Ectodermal cell (in vitro differentiated cells): ENCODE measurements around the gene FANK1.

Experiments used
- H3K27ac ChIP-seq: 2 replicates; pipeline ENCODE4 v1.7.0; 2013; ENCODE audit warnings: mild to moderate bottlenecking, low read depth, low read length; ENCODE audit not compliant: insufficient read depth, poor library complexity, severe bottlenecking
- H3K27me3 ChIP-seq: 2 replicates; pipeline ENCODE4 v1.7.0; 2013; ENCODE audit warnings: mild to moderate bottlenecking, low read length; ENCODE audit not compliant: insufficient read depth, control insufficient read depth, poor library complexity, severe bottlenecking
- H3K36me3 ChIP-seq: one replicate; pipeline ENCODE4 v1.7.0; 2013; ENCODE audit warnings: low read length; ENCODE audit not compliant: control insufficient read depth, insufficient read depth
- H3K4me1 ChIP-seq: one replicate; pipeline ENCODE4 v1.7.0; 2013; ENCODE audit warnings: low read length; ENCODE audit not compliant: control insufficient read depth, insufficient read depth
- H3K4me3 ChIP-seq: 2 replicates; pipeline ENCODE4 v1.7.0; 2013; ENCODE audit warnings: low read depth, low read length, control low read depth; ENCODE audit not compliant: insufficient read depth
- H3K9me3 ChIP-seq: 2 replicates; pipeline ENCODE4 v1.7.0; 2013; ENCODE audit warnings: mild to moderate bottlenecking, low read length, moderate library complexity; ENCODE audit not compliant: control insufficient read depth
- WGBS, 2 experiments: methylation state at CpG; one replicate each; pipeline ENCODE4 v1.1.7; 2013; ENCODE audit warnings: missing lambda C conversion rate in 2 of 2; 5-methylcytosine and 5-hydroxymethylcytosine counted together

FANK1 gene

DNA sequence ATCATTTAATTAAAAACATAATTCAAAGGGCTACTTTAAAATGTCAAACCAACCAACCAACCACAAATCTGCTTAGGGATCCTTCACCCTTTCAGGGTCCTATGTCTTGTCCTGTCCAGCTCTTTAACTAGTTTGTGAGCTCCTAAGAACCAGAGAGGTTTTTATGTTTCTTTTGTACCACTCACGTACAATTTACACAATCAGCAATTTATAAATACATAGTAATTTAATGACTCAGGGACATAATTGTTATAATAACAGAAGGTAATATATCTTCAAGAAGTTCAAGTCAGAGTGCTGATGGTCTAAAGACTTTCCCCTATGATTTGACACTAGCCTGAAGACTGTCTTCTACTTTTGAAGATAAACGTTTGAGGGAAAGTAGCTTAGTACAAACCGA lies 31.2 kb upstream of the FANK1 start:
- WGBS, 2 experiments = 93 to 97% methylated on average over 2 of the region's 3 CpGs
- Histone ChIP-seq H3K4me3 (no peak overlapping the region), H3K9me3 (no peaks in the 10 kb centered on the region), H3K36me3 (peaks cover 11% of the 10 kb centered on the region), H3K4me1 (no peaks in the 10 kb centered on the region), H3K27me3 (no peaks in the 10 kb centered on the region), H3K27ac (no peak overlapping the region)

DNA sequence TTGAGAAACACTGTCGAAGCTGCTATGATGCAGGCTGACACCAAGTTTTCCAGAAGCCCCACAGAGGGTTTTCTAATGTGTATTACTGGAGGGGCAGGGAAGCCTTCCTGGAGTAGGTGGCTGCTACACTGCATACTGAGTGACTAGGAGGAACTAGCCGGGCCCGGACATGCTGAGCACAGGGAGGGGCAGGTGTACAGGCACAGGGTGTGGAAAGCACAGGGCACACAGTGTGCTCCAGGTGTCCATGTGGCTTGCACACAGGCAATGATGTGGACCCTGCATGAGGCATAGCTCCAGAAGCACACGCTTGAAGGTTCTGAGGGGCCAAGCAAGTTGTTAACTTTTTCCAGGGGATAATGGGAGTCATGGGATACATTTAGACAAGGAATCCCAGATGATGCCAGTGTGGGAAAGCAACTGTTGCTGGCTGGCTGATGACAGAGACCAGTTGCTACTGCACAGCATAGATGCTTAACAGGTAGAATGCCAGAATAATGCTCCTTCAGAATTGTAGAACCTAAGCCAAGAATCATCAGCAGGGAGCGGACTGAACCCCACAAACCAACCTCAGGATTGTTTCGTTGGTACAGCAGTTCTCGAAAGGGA lies 29.8 kb upstream of the FANK1 start:
- no peaks in the 10 kb centered on the region for H3K9me3 ChIP-seq
- no peaks in the 10 kb centered on the region for H3K27me3 ChIP-seq
- no peaks in the 10 kb centered on the region for H3K4me1 ChIP-seq
- peaks cover 11% of the 10 kb centered on the region for H3K36me3 ChIP-seq
- WGBS, 2 experiments = 96% methylated on average over 7 of the region's 7 CpGs
- H3K4me3 ChIP-seq = no peak overlapping the region
- no peak overlapping the region for H3K27ac ChIP-seq

DNA sequence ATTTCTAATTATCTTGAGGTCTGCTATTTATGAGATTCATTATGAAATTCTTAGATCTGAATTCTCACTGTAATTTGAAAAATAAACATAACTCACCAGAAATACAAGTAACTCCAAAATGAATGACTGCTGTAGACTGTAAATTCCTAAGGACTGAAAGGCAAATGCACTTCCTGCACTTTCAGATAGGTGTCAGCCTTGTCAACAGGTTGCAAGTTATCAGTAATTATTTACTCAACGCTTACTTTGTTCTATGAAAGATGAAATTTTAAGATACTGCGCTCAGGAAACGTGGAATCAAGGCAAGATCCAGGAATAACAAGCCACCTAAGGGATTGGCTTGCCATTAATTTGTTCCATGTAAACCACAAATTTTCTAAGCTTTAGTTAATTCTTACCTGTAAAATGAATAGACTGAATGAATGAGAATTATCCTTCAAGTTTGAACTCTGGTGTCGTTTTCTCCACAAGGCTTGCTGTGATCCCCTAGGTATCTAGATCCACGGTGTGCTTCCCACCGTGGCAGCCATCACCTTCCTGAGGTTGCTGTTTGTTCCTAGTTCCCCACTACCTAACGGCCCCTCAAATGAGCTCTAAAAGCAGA lies 27.9 kb upstream of the FANK1 start:
- Histone ChIP-seq H3K9me3 (no peaks in the 10 kb centered on the region), H3K4me3 (no peak overlapping the region), H3K36me3 (peaks cover 11% of the 10 kb centered on the region), H3K27ac (no peak overlapping the region), H3K27me3 (no peaks in the 10 kb centered on the region), H3K4me1 (no peaks in the 10 kb centered on the region)
- WGBS, 2 experiments = 60 to 67% methylated on average over 7 of the region's 7 CpGs

DNA sequence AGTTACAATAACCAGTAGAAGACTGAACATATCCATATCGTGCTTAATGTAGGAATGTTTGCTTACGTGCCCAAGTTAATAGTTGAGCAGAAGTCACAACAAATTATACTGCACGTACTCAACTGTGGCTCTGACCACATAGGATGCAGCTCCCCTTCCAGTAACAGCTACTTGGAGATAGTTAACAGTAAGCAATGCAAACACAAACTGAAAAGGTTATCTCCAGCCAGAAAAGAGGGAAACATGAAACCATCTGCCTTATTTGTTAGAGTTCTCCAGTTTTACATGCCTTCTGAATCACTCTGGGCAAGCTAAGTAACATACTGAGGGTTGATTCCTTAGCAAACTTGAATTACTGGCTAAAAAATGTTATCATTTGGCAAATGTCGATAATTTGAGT lies 25.0 kb upstream of the FANK1 start:
- H3K4me1 ChIP-seq = no peaks in the 10 kb centered on the region
- no peak overlapping the region for H3K27ac ChIP-seq
- peaks cover 5% of the 10 kb centered on the region for H3K9me3 ChIP-seq
- H3K36me3 ChIP-seq = peaks cover 19% of the 10 kb centered on the region
- H3K27me3 ChIP-seq = no peaks in the 10 kb centered on the region
- H3K4me3 ChIP-seq = no peak overlapping the region
- WGBS, 2 experiments = 94 to 99% methylated on average over 4 of the region's 4 CpGs

DNA sequence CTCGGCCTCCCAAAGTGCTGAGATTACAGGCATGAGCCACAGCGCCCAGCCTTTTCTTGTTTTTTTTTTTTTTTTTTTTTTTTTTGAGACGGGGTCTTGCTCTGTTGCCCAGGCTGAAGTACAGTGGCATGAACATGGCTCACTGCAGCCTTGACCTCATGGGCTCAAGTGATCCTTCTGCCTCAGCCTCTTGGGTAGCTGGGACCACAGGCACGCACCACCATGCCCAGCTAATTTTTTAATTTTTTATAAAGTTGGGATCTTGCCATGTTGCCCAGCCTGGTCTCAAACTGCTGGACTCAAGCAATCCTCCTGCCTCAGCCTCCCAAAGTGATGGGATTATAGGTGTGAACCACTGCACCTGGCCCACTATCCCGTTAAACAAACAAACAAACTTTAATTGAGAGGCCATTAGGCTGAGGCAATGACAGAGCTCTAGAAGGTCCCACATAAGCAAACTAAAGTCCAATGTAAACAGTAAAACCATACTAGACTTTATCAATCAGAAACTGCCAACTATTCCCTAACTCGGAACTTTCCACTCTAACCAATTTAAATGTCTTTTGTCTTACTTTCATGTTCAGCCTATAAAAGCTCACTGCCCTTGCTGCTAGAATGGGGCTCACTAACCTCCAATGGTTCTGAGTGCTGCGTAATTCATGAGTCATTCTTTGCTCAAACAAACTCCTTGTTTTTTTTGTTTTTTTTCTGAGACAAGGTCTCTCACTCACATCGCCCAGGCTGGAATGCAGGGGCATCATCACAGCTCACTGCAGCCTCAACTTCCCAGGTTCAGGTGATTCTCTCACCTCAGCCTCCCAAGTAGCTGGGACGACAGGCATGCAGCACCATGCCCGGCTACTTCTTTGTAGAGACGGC lies 17.2 kb upstream of the FANK1 start:
- Histone ChIP-seq H3K4me1 (peaks cover 22% of the 10 kb centered on the region), H3K4me3 (no peak overlapping the region), H3K27ac (no peak overlapping the region), H3K9me3 (peaks cover 8% of the 10 kb centered on the region), H3K36me3 (peaks cover 35% of the 10 kb centered on the region), H3K27me3 (no peaks in the 10 kb centered on the region)
- 80 to 84% methylated on average over 11 of the region's 11 CpGs for WGBS, 2 experiments

DNA sequence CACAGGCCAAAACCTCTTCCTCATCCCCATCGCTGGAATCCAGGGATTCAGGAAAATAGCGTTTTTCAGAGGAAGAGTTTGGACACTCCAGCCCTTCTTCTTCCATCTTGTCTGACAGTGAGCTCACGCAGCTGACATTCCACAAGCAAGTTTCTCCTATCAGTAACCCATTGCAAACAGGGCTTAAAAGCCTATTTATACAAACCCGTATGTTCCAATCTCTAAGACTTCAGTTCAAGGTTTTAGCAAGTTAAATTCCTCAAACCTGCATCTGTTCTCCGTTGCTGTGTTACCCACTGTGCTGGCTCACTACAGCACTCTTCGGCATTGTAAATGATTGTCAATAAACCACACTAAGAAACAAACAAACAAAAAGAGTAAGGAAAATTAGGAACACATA lies 15.6 kb upstream of the FANK1 start:
- H3K27me3 ChIP-seq = no peaks in the 10 kb centered on the region
- peaks cover 7% of the 10 kb centered on the region for H3K9me3 ChIP-seq
- 12 to 17% methylated on average over 5 to 6 of the region's 6 CpGs for WGBS, 2 experiments
- H3K36me3 ChIP-seq = peaks cover 27% of the 10 kb centered on the region
- peaks cover 22% of the 10 kb centered on the region for H3K4me1 ChIP-seq
- H3K27ac ChIP-seq = peak overlapping the region; percentile 94
- H3K4me3 ChIP-seq = peak overlapping the region; percentile 17

DNA sequence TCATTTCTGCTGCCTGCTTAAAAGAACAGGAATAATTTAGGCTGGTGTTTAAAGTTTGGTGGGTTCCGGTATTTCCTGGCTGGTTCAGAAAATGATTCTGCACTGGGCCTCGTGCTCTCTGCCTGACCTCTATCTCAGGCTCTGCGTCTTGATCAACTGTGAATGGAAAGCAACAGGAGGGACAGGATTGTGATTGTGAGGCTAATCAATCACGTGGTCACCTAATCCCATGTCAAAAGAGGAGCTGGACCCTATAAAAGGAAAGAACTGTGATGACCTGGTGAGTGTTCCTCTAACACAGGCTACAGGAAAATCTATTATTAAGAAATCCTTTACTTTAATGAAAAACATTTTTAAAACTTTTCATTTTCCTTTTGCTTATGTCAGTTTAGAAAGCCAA lies 15.2 kb upstream of the FANK1 start, which contains the start of gene DHX32:
Gene DHX32 (minus strand): TSS at position 101 of the 400 bp plus-strand sequence. CDS start 468 bp downstream, outside the sequence.
- H3K36me3 ChIP-seq = peaks cover 23% of the 10 kb centered on the region
- H3K4me1 ChIP-seq = peaks cover 22% of the 10 kb centered on the region
- H3K4me3 ChIP-seq = peak within 1 kb of the TSS; percentile 17
- H3K27me3 ChIP-seq = no peaks in the 10 kb centered on the region
- peaks cover 4% of the 10 kb centered on the region for H3K9me3 ChIP-seq
- WGBS, 2 experiments = 0% methylated on average over 4 of the region's 4 CpGs
- peak within 1 kb of the TSS; percentile 94 for H3K27ac ChIP-seq

DNA sequence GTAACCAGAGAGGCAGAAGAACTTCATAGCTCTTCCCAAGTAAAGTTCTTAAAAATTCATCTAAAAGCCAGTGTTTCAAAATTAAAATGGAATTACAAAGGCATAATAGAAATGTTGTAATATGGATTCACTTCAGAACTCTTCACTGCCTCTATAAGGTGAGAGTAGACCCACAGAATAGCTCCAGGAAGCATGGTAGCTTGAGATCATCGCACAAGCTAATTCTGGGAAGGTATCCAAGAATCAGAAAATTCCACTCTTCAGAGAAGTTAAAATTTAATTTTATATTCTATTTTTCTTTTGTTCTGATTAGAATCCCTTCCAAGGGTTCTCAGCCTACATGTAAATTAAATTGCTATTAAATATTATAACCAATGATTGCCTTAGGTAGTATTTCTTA lies 13.8 kb upstream of the FANK1 start:
- Histone ChIP-seq H3K4me1 (peaks cover 22% of the 10 kb centered on the region), H3K9me3 (peaks cover 2% of the 10 kb centered on the region), H3K4me3 (no peak overlapping the region), H3K36me3 (peaks cover 9% of the 10 kb centered on the region), H3K27ac (no peak overlapping the region), H3K27me3 (no peaks in the 10 kb centered on the region)
- 86% methylated on average over 1 of the region's 1 CpG; no CpG with 5 or more reads in 1 of the 2 experiments for WGBS, 2 experiments

DNA sequence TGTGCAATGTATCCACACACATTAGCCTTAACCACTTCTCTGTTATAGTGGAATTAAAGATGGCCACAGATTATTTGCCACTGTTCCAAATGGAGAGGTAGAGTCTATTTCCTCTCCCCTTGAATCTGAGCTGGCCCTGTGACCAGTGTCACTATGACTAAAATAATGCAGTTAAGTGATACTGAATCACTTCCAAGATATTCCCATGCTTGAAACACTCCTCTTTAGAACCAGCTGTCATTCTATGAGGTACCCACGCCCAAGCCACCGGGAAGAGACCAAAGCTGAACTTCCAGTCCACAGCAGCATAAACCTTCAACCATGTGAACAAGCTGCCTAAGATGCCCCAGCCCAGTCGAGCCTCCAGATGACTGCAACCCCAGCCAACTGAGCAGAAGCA lies 13.2 kb upstream of the FANK1 start:
- peaks cover 22% of the 10 kb centered on the region for H3K4me1 ChIP-seq
- H3K27ac ChIP-seq = no peak overlapping the region
- H3K27me3 ChIP-seq = no peaks in the 10 kb centered on the region
- 94 to 98% methylated on average over 3 of the region's 3 CpGs for WGBS, 2 experiments
- H3K36me3 ChIP-seq = peaks cover 3% of the 10 kb centered on the region
- H3K9me3 ChIP-seq = peaks cover 2% of the 10 kb centered on the region
- H3K4me3 ChIP-seq = no peak overlapping the region

DNA sequence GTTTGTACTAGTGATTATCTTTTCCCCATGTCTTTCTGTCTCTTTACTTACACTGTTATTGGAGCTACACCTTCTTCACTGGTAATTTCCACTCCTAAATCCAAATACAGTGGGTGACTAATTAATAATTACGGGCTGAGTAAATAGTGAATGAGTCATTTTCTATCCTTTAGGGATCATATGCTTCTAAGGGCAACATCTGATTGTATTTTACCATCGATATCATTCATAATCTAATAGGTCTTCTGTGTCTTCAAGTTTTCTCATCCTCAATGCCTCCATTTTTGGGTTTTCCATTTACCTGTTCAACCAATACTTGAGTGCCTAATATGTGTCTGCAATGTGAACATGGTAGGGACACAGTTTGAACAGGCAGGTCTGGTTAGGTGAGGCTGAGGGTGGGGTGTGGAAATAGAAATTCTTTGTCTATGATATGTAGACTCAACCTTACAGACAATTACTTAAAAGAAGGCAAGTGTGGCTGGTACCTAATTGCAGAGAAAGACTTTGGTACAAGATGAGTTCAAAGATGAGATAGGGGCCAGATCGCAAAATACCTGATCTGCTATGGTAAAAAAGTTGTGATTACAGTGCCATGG lies 9.4 kb upstream of the FANK1 start:
- Histone ChIP-seq H3K36me3 (no peaks in the 10 kb centered on the region), H3K4me1 (peaks cover 5% of the 10 kb centered on the region), H3K9me3 (peaks cover 2% of the 10 kb centered on the region), H3K27ac (no peak overlapping the region), H3K27me3 (no peaks in the 10 kb centered on the region), H3K4me3 (no peak overlapping the region)
- WGBS, 2 experiments = 76 to 91% methylated on average over 2 to 3 of the region's 3 CpGs
